K562 (cell line): ENCODE data around the gene PUS7. TPM values are rescaled to one million over a fixed set of nuclear protein-coding genes. Genes with fewer than 3 reads are reported as not detected.

Experiments used
- EGR1 ChIP-seq: fragments of 450-650 bp; conservative IDR thresholded peaks from 2 replicates; pipeline ENCODE4 v1.6.1; 2017; ENCODE audit warnings: mild to moderate bottlenecking
- KDM1A ChIP-seq, 2 experiments: fragments of 450-650 bp; IDR thresholded peaks; 2 replicates each; pipeline ENCODE4 v1.6.1; 2016; ENCODE audit warnings: mild to moderate bottlenecking in 2 of 2
- NCOA1 ChIP-seq: fragments of 450-650 bp; IDR thresholded peaks from 2 replicates; pipeline ENCODE4 v1.6.1; 2016; ENCODE audit warnings: low read depth
- ZNF263 ChIP-seq: sonication (generic); formaldehyde crosslinking; IDR thresholded peaks from 2 replicates; pipeline ENCODE4 v1.8.0; 2022; ENCODE audit warnings: mild to moderate bottlenecking, missing genetic modification reagents, borderline replicate concordance
- polyA plus RNA-seq, 8 experiments: library from polyadenylated mRNA; depleted of rRNA in 4 of 8; stranded (reverse) in 5 of 8; unstranded in 3 of 8; fragments of >200 nt; fragmentation: Nextera tagmentation in 2 of 8; fragmentation: Illumina TruSeq in 1 of 8; extraction: Ambion mirVana in 2 of 8; extraction: Trizol in 1 of 8; gene quantifications; 2 replicates each; pipeline versions ENCODE4 v1.2.1 to v1.2.3, GENCODE V29; 2011 to 2014; ENCODE audit warnings: inconsistent platforms in 1 of 8, missing spikeins in 1 of 8
- total RNA-seq, 7 experiments: library from RNA; depleted of rRNA in 6 of 7; stranded (reverse); fragments of >200 nt in 6 of 7; fragmentation: Illumina TruSeq in 2 of 7; extraction: Trizol in 2 of 7; gene quantifications; 2 replicates each; pipeline versions ENCODE4 v1.2.1 to v1.2.3, GENCODE V29; 2011 to 2021; ENCODE audit warnings: low replicate concordance in 1 of 7
- TF ChIP-seq, protein P1 (sequence below): fragments of 450-650 bp; IDR thresholded peaks from 2 replicates; pipeline ENCODE4 v1.7.1; 2018; ENCODE audit warnings: mild to moderate bottlenecking, low read depth; ENCODE audit not compliant: partially characterized antibody
- TF ChIP-seq, protein P2 (sequence below): fragments of 250-450 bp; sonication (Bioruptor Pico); IDR thresholded peaks from 2 replicates; pipeline ENCODE4 v1.5.0; 2021
- TF ChIP-seq, protein P3 (sequence below): fragments of 450-650 bp; IDR thresholded peaks from 2 replicates; pipeline ENCODE4 v1.6.1; 2016

The PUS7 gene
- total and polyA plus RNA-seq, 9 of the 15 experiments (the other 6 are each of a cell fraction or from before 2014, with no cell fraction given): 15.1 to 95.6 (median 63.2) TPM

DNA sequence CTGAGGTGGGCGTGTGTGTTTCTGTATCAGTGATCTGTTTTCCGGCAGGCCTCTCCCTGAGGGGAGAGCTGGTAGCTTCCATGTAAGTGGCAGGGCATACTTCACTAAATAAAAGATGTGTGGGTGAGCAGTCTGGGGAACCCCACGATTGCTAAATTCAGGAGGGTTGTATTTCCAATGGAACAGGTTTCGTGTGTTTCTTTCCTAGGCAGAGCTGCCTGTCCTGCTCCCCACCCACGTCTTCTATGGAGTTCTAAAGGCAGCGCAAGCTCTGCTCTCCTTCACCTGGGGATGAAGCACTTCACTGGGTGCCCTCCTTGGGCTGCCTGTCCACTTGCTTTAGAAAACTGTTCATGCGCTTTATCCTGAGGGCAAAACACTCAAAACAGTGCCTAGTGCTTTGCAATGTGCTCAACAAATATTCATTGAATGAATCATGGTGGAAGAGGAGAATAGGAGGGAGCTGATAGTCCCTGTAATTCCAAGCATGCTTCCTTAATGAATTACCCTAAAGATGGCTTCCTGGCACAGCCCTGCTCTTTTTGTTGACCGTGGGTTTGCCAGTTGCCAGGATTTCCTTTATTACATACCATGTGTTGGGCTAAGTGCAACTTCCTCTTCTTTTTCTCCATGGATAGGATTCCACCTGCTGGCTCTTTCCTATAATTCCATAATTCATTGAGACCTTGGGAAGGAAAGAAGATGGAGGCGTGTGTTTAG is 82.7 kb downstream of the PUS7 start (continued):
- TF ChIP-seq, protein P1, sequence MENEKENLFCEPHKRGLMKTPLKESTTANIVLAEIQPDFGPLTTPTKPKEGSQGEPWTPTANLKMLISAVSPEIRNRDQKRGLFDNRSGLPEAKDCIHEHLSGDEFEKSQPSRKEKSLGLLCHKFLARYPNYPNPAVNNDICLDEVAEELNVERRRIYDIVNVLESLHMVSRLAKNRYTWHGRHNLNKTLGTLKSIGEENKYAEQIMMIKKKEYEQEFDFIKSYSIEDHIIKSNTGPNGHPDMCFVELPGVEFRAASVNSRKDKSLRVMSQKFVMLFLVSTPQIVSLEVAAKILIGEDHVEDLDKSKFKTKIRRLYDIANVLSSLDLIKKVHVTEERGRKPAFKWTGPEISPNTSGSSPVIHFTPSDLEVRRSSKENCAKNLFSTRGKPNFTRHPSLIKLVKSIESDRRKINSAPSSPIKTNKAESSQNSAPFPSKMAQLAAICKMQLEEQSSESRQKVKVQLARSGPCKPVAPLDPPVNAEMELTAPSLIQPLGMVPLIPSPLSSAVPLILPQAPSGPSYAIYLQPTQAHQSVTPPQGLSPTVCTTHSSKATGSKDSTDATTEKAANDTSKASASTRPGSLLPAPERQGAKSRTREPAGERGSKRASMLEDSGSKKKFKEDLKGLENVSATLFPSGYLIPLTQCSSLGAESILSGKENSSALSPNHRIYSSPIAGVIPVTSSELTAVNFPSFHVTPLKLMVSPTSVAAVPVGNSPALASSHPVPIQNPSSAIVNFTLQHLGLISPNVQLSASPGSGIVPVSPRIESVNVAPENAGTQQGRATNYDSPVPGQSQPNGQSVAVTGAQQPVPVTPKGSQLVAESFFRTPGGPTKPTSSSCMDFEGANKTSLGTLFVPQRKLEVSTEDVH: no peak
- TF ChIP-seq, protein P2, sequence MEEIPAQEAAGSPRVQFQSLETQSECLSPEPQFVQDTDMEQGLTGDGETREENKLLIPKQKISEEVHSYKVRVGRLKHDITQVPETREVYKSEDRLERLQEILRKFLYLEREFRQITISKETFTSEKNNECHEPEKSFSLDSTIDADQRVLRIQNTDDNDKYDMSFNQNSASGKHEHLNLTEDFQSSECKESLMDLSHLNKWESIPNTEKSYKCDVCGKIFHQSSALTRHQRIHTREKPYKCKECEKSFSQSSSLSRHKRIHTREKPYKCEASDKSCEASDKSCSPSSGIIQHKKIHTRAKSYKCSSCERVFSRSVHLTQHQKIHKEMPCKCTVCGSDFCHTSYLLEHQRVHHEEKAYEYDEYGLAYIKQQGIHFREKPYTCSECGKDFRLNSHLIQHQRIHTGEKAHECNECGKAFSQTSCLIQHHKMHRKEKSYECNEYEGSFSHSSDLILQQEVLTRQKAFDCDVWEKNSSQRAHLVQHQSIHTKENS (CRISPR knock-in tag): no peak
- TF ChIP-seq EGR1 (peak; percentile 22; the same call in 1 of the 2 replicates), ZNF263 (CRISPR knock-in tag) (no peak), KDM1A (IDR thresholded peaks at IDR 0.05) (no peak), NCOA1 (no peak)
- TF ChIP-seq, protein P3, sequence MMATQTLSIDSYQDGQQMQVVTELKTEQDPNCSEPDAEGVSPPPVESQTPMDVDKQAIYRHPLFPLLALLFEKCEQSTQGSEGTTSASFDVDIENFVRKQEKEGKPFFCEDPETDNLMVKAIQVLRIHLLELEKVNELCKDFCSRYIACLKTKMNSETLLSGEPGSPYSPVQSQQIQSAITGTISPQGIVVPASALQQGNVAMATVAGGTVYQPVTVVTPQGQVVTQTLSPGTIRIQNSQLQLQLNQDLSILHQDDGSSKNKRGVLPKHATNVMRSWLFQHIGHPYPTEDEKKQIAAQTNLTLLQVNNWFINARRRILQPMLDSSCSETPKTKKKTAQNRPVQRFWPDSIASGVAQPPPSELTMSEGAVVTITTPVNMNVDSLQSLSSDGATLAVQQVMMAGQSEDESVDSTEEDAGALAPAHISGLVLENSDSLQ: 0 out of 2 replicates have a peak, but pooled peaks have one; percentile 24
